GM12892 (cell line): ENCODE measurements around the gene TOGARAM2.

ENCODE experiments used
- POLR2AphosphoS5 ChIP-seq: IDR thresholded peaks from 2 replicates; pipeline ENCODE4 v1.6.1; 2011; ENCODE audit warnings: low read depth, low read length, control low read depth
- TAF1 ChIP-seq: IDR thresholded peaks from 2 replicates; pipeline ENCODE4 v1.6.1; 2011; ENCODE audit warnings: low read depth, mild to moderate bottlenecking, control low read depth, low read length, borderline replicate concordance

DNA sequence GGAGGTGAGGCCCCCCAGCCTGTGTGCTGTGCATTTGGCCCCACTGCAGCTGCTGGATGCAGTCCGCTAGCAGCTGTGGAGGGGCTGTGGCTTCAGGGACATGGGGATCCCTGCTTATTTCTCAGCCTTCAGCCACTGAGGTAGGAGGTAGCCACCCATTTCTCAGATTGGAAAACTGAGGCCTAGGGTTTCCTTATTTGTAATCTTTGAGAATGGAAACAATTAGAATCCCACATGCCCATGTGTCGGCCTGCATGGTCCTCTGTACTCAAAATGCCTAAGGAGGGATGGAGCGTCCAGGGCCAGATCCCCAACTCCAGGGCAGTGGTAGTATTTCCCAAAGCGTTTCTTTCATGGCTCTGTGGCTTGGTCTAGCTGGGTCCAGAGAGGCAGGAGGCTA, 42.1 kb downstream of the TOGARAM2 start:
- TF ChIP-seq POLR2AphosphoS5, result no peak
- TF ChIP-seq TAF1, result no peak
